Lung (tissue), 12 donors: ENCODE data around the gene INO80B. TPM values are rescaled to one million over a fixed set of nuclear protein-coding genes. Genes with fewer than 3 reads are reported as not detected.

Experiments used
- ATAC-seq: fragments of 200-7000 bp; cut with Tn5 transposase; one replicate; pipeline ENCODE4 v1.9.1; 2020; ENCODE audit warnings: moderate number of reproducible peaks; ENCODE audit not compliant: insufficient read depth, low FRiP score
- DNase-seq, 3 donors: peaks; one replicate each; pipeline ENCODE4 v3.0.0-alpha.2; 2013 to 2017
- H3K27ac ChIP-seq, 2 donors: one replicate each; pipeline ENCODE4 v1.5.1; 2013; ENCODE audit warnings: mild to moderate bottlenecking in 2 of 2, moderate library complexity in 2 of 2, control low read depth in 1 of 2, inconsistent platforms in 1 of 2, low read depth in 1 of 2, low read length in 1 of 2
- H3K27me3 ChIP-seq, 3 donors: one replicate each; pipeline ENCODE4 v1.5.1; 2013; ENCODE audit warnings: low read length in 2 of 3; ENCODE audit not compliant: control insufficient read depth in 3 of 3, insufficient read depth in 3 of 3
- H3K36me3 ChIP-seq, 4 donors: one replicate each; pipeline ENCODE4 v1.5.1; 2013; ENCODE audit warnings: low read length in 4 of 4, mild to moderate bottlenecking in 1 of 4, moderate library complexity in 1 of 4; ENCODE audit not compliant: control insufficient read depth in 4 of 4, insufficient read depth in 4 of 4
- H3K4me1 ChIP-seq, 5 donors: one replicate each; pipeline ENCODE4 v1.5.1; 2013; ENCODE audit warnings: low read length in 5 of 5, mild to moderate bottlenecking in 2 of 5, moderate library complexity in 1 of 5; ENCODE audit not compliant: control insufficient read depth in 5 of 5, insufficient read depth in 5 of 5
- H3K4me3 ChIP-seq: one replicate; pipeline ENCODE4 v1.5.1; 2013; ENCODE audit warnings: mild to moderate bottlenecking, control low read depth, moderate library complexity
- H3K9ac ChIP-seq, 2 donors: one replicate each; pipeline ENCODE4 v1.5.1; 2013; ENCODE audit warnings: low read length in 2 of 2, control low read depth in 1 of 2; ENCODE audit not compliant: insufficient read depth in 1 of 2
- H3K9me3 ChIP-seq, 4 donors: one replicate each; pipeline ENCODE4 v1.5.1; 2013; ENCODE audit warnings: low read length in 3 of 4, mild to moderate bottlenecking in 1 of 4, moderate library complexity in 1 of 4; ENCODE audit not compliant: control insufficient read depth in 4 of 4, insufficient read depth in 3 of 4
- CTCF ChIP-seq: IDR thresholded peaks from 2 replicates; pipeline ENCODE4 v1.5.1; 2012; ENCODE audit warnings: mild to moderate bottlenecking; ENCODE audit errors: control extremely low read depth, extremely low read depth
- WGBS, 2 donors: extraction: QIAGEN DNeasy Blood & Tissue Kit; methylation state at CpG; one replicate each; pipeline ENCODE4 v1.1.7; 2013; 5-methylcytosine and 5-hydroxymethylcytosine counted together
- polyA plus RNA-seq, 2 donors: library from polyadenylated mRNA; stranded (reverse); fragments of 200-250 nt; gene quantifications; one replicate each; pipeline ENCODE4 v1.2.1, GENCODE V29; 2013
- total RNA-seq, 2 donors: library from RNA; depleted of rRNA in 1 of 2; stranded (reverse); fragments of >200 nt in 1 of 2; gene quantifications; one replicate each; pipeline ENCODE4 v1.2.1, GENCODE V29; 2014 to 2021
- donor health status: control.
- donor health status: control.
- donor health status: Bipolar disorder and iron deficiency.
- donor health status: healthy.
- donor health status: DM: yes; HTN: yes; CAD: no.

Gene INO80B
- total and polyA plus RNA-seq, 4 donors: 22.7 to 72.3 (median 36.9) TPM

DNA sequence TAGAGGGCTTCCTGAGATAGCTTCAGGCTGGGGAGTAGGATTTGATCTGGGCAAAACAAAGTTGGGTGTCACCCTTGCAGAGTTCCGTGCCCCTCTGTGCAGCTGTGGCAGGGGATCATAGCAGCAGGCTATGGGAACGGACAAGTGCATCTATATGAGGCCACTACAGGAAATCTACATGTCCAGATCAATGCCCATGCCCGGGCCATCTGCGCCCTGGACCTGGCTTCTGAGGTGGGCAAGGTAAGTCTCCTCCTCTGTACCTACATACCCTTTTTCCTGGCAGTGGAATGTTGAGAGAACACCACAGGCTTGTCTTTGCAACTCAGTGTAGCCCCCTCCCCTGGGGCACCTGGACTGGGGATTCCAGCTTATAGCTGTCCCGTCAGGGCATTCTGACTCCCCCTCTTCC, 29.9 kb upstream of the INO80B start:
- DNase-seq: no peak
- no peak overlapping the region for H3K4me3 ChIP-seq
- H3K4me1 ChIP-seq: peaks cover 0 to 4% (median 0%) of the 10 kb centered on the region in 5 donors
- no peak for ATAC-seq
- no peak overlapping the region for H3K9ac ChIP-seq
- no peak for TF ChIP-seq CTCF
- peaks cover 9 to 31% (median 20%) of the 10 kb centered on the region in 4 donors for H3K36me3 ChIP-seq
- WGBS, 2 donors: 85 to 87% methylated on average over 5 of the region's 5 CpGs
- no peaks in the 10 kb centered on the region for H3K27me3 ChIP-seq
- no peaks in the 10 kb centered on the region for H3K9me3 ChIP-seq
- H3K27ac ChIP-seq: no peak overlapping the region

DNA sequence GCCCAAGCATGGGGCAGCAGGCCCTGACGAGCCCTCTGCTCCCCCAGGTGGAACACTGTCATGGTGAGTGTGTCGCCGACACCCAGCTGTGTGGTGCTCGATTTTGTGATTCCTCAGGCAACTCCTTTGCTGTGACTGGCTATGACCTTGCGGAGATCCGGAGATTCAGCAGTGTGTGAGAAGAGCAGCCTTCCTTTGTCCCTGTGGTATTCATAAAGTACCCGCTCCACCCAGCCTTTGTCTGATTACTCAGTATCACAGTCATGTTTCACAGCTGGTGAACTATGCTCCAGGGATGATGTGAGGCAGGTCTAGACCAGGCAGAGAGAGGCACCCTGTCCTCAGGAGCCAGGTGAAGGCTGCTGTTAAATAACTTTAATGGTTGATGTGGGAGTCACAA, 29.4 kb upstream of the INO80B start:
- Histone ChIP-seq H3K27ac (no peak overlapping the region), H3K9me3 (no peaks in the 10 kb centered on the region), H3K36me3 (peaks cover 12 to 36% (median 24%) of the 10 kb centered on the region in 4 donors), H3K4me1 (peaks cover 0 to 4% (median 0%) of the 10 kb centered on the region in 5 donors), H3K4me3 (no peak overlapping the region), H3K9ac (no peak overlapping the region), H3K27me3 (no peaks in the 10 kb centered on the region)
- ATAC-seq (no peak), DNase-seq (no peak)
- TF ChIP-seq CTCF: no peak
- WGBS, 2 donors: 86 to 88% methylated on average over 7 of the region's 7 CpGs

DNA sequence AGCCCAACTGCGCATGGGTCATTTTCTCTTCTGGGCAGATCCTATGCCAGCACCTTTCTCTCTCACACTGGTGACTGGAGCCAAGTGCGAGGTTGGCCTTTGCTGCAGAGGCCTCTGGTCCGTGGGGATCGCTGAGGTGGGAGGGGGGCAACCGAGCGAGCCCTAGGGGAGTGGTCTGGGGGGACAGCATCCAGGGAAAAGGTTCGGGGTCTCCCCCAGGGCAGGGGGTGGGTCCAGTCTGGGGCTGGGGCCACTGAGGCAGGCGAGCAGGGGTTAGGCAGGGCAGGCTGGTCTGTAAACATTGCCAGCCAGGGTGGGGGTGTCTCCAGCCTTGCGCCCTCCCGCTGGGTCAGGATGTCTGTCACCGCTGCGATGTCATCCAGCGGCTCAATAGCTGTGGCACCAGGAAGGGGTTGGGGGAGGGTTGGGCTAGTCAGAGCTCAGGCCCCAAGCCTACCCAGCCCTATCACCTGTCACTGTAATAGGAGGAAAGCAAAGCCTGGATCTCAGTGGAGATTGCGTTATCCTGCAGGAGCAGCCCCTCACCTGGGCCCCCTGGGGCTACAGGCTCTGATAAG, 28.6 kb upstream of the INO80B start:
- no peak for DNase-seq
- WGBS, 2 donors: 85 to 88% methylated on average over 14 of the region's 14 CpGs
- TF ChIP-seq CTCF: no peak
- Histone ChIP-seq H3K9me3 (no peaks in the 10 kb centered on the region), H3K27me3 (no peaks in the 10 kb centered on the region), H3K4me1 (peaks cover 0 to 4% (median 0%) of the 10 kb centered on the region in 5 donors), H3K9ac (no peak overlapping the region), H3K4me3 (no peak overlapping the region), H3K36me3 (peaks cover 14 to 38% (median 28%) of the 10 kb centered on the region in 4 donors), H3K27ac (no peak overlapping the region)
- ATAC-seq: no peak

DNA sequence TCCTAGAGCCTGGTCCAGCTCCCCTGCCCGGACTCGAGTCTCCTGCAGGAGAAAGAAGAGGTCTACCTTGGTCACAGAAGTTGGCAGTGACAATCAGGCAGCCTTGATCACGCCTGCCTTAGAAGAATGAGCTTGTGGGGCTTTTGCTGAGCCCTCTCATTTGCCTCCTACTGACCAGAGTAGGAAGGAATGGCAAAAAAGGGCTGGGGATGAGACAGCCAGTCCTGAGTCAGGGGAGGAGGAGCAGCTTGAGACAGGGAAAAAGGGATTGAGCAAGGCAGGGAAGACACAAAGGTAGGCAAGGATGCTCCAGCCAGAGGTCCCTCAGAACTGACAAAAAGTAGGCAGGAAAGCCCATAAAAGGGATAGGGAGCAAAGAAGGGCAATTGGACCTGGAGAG, 27.3 kb upstream of the INO80B start:
- DNase-seq (no peak), ATAC-seq (no peak)
- Histone ChIP-seq H3K27me3 (no peaks in the 10 kb centered on the region), H3K4me1 (no peaks in the 10 kb centered on the region), H3K27ac (no peak overlapping the region), H3K4me3 (no peak overlapping the region), H3K9me3 (no peaks in the 10 kb centered on the region), H3K36me3 (peaks cover 20 to 44% (median 39%) of the 10 kb centered on the region in 4 donors), H3K9ac (no peak overlapping the region)
- TF ChIP-seq CTCF: no peak
- 88 to 89% methylated on average over 3 of the region's 3 CpGs for WGBS, 2 donors
